ENCODE results near the gene LRBA.
"Not testable (repeated sequence)": the region's sequence is repeated elsewhere in the genome, so short reads cannot be mapped to it uniquely, and the experiment has no call there.

LRBA gene

DNA sequence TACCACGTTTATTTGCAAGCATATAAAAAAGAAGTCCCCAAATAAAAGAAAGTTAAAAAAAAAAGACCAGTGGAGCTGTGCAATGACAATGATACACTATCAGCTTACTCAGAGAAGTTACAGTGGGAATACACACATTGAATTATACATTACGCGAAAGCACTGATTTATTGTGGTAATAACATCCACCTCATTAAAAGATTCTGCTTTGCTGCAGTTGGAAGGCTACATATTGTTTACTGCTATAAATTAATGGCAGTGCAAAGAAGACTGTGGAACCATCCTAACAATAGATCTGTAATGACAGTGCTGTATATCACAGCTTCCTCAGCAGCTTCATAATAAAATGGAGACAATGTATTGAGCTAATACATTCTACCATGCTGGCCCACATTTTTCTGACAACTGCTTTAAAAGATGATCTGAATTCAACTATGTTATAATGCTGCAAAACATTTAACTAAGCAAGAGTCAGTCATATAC, 575.6 kb downstream of the LRBA start:
- DNase-seq, result no peak
- intact Hi-C loops (cut with DNase I), result no loop called here

GRCh38 chr4:150436598-150437370, 578.3 kb downstream of the LRBA start:
- intact Hi-C loops (cut with DNase I), result no loop called here
- DNase-seq, result no peak

DNA sequence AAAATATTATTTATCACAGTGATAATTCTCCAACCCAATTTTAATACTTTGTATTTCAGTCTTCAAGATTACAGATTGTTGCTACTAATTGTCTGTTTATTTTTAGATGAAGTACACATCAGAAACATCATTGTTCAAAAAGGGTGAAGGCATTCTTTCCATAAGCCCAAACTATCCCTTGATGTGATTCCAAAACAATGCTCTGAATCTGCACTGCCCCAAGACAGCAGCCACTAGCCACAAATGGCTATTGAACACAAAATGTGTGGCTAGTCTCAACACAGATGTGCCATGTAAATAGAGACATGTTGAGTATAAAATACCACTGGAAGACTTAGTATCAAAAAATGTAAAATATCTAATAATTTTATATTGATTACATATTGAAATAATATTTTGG, 583.9 kb downstream of the LRBA start:
- intact Hi-C loops (cut with DNase I), result no loop called here
- no peak for DNase-seq

GRCh38 chr4:150425161-150425560, 589.9 kb downstream of the LRBA start:
- DNase-seq, result no peak
- intact Hi-C loops (cut with DNase I), result no loop called here

GRCh38 chr4:150423503-150423902, 591.6 kb downstream of the LRBA start:
- DNase-seq, result no peak

GRCh38 chr4:150423074-150423473, 592.0 kb downstream of the LRBA start:
- intact Hi-C loops (cut with DNase I), result no loop called here
- no peak for DNase-seq

More at GRCh38 chr4:150423503-150423902, 591.6 kb downstream of the LRBA start:
- intact Hi-C loops (cut with DNase I), result no loop called here

DNA sequence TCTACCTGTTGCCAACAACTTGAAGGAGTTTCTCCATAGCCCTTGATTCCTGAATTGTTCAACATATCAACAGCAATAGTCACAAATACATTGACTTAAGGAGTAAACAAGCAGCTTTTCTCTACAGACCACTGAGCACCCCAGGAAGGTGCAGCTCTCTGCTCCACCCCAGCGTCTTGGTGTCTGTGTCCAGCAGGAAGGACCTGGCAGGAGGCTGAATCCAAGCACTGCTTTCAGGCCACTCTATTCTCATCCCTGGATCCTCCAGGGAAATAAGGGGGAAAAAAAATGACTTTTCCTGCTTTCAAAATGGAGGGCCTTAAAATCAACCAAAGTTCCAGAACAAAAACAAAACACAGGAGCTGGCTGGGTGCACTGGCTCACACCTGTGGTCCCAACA, 593.5 kb downstream of the LRBA start:
- intact Hi-C loops (cut with DNase I), result no loop called here
- no peak for DNase-seq

DNA sequence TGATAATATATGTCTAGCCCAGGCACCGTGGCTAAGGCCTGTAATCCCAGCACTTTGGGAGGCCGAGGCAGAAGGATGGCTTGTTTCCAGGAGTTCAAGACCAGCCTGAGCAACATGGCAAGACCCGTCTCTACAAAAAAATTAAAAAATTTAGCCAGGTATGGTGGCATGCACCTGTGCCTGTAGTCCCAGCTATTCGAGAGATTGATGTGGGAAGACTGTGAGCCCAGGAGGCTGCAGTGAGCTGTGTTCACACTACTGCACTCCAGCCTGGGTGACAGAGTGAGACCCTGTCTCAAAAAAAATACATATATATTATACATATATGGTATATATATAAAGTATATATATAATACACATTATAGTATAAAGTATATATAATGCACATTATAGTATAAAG, 595.1 kb downstream of the LRBA start:
- intact Hi-C loops (cut with DNase I), result no loop called here

GRCh38 chr4:150418757-150419410, 596.2 kb downstream of the LRBA start:
- peak in 1 of 42 donors; percentile 29 for DNase-seq
- intact Hi-C loops (cut with DNase I), result no loop called here

More for the DNA sequence above, 595.1 kb downstream of the LRBA start:
- no peak for DNase-seq

DNA sequence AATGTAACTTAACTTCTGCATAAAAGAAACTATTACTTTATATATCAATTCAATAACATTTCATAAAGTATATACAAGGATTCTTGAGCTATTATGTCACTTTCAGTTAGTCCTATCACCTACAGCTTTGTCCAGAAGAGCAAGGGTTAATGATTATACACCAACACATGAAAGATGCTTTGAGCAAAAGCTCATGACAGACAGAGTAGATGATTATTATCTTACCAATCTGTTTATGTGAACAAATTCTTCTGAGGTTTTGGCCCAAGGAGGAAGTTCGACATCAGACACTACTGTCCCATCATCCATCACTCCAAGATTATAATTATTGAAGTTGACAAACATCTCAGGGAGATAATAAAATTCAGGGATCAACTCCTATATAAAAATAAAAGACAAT, 599.9 kb downstream of the LRBA start:
- intact Hi-C loops (cut with DNase I), result no loop called here
- DNase-seq, result no peak

DNA sequence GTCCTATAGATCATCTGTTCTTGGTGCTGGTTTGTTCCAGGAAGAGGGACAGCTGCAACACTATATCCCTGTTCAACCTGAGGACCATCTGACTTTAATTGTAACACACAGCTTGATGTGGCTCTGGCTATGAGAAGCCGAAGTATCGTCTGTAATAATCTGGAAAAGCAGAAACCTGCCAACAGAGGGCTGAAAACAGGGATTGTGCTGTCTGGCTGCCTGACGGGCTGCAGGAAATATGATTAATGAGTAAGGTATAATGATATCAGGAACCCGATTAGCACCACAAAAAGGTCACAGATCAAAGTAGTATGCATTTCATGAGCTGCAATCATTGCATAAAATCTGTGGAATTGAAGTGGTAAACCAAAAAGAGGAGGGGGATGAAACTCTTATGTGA, 603.6 kb downstream of the LRBA start:
- intact Hi-C loops (cut with DNase I), result no loop called here
- DNase-seq, result no peak

DNA sequence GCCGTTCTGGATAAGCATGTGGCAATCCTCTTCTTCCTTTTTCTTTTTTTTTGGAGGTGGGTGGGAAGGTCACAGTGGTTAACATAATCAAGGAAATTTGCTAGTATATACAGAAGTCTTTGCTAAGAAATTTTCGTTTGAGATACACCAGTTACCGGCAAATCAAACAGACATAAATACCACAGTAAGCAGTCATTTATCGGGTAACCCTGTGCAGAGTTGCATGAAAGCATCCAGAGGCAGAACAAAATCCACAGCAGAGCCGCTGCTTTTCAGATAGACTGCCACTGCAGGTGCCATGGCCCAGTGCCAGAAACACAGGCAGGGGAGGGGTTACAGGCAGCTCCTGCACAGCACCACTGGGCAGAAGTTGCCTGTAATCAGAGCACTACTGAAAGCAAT, 612.2 kb downstream of the LRBA start:
- peak; percentile 8 to 70 (median 42) for DNase-seq
- intact Hi-C loops (cut with DNase I), result no loop called here

DNA sequence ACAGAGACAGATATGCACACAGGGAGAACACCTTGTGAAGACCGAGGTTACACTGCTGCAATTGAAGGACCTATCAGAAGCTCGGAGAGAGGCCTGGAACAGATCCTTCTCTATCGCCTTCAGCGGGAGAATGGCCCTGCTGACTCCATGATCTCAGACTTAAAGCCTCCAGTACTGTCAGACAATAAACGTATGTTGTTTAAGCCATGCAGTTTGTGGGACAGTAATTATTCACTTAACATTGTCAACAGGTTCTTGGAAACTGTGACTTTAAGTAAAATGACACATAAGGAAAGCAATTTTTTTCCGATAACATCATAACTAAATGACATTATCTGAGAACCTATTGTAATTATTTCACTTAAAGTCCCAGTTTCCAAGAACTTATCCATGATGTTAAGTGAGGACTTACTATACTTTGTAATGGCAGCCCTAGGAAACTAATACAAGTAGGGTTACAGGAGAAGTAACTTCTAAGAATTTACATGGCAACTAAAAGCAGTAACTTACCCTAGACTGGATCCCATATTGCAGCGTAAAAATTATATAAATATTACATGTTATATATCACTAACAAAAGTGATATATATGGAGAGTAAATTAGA, 613.9 kb downstream of the LRBA start:
- intact Hi-C loops (cut with DNase I), result no loop called here

DNA sequence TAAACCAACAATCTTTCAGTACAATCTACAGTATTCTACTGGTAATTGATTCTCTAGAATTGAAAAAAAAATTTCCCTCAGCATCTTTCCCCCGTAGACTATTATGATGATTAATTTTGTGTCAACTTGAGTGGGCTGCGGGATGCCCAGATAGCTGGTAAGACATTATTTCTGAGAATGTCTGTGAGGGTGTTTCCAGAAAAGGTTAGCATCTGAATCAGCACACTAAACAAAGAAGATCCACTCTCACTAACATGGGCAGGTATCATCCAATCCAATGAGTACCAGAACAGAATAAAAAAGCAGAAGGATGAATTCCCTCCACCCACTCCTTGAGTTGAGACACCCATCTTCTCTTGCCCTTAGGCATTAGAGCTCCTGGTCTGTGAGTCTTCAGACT, 619.2 kb downstream of the LRBA start:
- no peak for DNase-seq
- intact Hi-C loops (cut with DNase I), result no loop called here

More for the DNA sequence above, 613.9 kb downstream of the LRBA start:
- no peak for DNase-seq

GRCh38 chr4:150394046-150394445, 621.0 kb downstream of the LRBA start:
- intact Hi-C loops (cut with DNase I), result no loop called here
- DNase-seq, result no peak

DNA sequence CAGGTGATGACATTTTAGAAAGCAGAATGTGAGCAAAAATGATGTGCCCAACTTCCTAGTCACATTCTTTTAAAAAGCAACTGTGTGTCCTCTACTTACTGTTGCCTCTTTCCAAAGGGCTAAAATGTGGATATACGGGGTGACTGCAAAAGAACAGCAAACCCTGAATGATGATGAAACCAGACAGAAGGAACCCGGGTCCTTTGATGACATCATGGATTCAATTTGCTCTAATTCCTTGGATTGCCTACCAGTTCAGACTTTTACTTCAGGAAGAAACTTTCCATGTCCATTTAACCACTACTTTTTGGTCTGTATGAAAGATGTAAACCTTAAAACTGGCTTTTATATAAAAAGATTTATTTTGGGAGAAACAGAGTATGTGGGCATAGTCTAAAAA, 624.0 kb downstream of the LRBA start:
- DNase-seq, result no peak
- intact Hi-C loops (cut with DNase I), result no loop called here

- no peak for DNase-seq
- intact Hi-C loops (cut with DNase I), result no loop called here
These were observed 624.6 kb downstream of the LRBA start for GRCh38 chr4:150390531-150390910.

GRCh38 chr4:150389896-150390530, 625.1 kb downstream of the LRBA start:
- no peak for DNase-seq
- intact Hi-C loops (cut with DNase I), result no loop called here

- DNase-seq, result no peak
- intact Hi-C loops (cut with DNase I), result no loop called here
These were observed 627.1 kb downstream of the LRBA start for GRCh38 chr4:150387981-150388380.

DNA sequence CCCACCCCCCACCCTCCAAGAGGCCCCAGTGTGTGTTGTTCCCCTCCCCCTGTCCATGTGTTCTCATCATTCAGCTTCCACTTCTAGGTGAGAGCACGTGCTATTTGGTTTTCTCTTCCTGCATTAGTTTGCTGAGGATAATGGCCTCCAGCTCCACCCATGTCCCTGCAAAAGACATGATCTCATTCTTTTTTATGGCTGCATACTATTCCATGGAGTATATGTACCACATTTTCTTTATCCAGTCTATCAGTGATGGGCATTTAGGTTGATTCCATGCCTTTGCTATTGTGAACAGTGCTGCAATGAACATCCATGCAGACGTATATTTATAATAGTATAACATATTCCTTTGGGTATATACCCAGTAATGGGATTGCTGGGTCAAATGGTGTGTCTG, 628.7 kb downstream of the LRBA start:
- DNase-seq; intact Hi-C loops (cut with DNase I): not testable (repeated sequence)
